NAMALWA (cell line): ENCODE data around the gene CFAP299.
"Not testable (repeated sequence)": the region's sequence is repeated elsewhere in the genome, so short reads cannot be mapped to it uniquely, and the experiment has no call there.

Experiments
- DNase-seq: peaks from one replicate; pipeline ENCODE4 v3.0.0-alpha.2; 2015; ENCODE audit warnings: low spot score

Gene CFAP299

DNA sequence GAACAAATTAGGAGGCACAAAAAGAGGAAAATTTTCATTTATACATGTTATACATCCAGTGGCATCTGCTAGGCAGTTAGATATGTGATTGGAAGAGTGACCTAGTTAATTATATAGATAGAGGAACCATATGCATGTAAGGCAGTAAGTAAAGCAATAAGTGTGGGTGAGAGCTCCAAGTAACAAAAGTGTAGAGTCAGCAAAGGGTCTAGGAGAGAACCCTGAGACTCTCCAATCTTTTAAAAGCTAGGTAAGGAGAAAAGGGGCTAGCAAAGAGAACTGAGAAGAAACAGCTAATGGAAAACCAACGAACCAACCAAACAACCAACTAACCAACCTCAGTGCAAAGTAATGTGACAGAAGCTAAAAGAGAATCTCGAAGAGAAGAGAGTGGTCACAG lies 3.8 kb upstream of the CFAP299 start:
- no peak for DNase-seq

GRCh38 chr4:80333121-80333520 lies 2.4 kb upstream of the CFAP299 start:
- DNase-seq: no peak

DNA sequence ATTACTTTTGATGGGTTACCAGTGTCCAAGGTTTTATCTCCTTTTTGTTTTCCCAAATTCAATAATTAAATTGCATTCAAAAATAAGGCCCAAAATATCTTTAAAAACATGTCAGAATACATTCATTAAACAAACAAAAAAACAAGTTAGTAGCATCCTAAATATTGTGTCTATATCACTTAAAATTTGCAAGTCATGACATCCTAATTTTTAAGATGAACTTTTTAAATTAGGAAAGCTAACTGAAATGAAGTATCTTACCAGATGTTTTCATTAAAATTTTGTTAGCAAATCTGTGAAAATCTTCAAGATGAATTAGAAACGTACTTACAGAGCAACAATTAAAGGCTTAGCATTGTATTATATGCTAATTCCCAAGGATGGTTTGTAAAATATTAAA lies 962 bp upstream of the CFAP299 start:
- DNase-seq: no peak

- DNase-seq: no peak
These were observed 340 bp upstream of the CFAP299 start for GRCh38 chr4:80335226-80335553.

DNA sequence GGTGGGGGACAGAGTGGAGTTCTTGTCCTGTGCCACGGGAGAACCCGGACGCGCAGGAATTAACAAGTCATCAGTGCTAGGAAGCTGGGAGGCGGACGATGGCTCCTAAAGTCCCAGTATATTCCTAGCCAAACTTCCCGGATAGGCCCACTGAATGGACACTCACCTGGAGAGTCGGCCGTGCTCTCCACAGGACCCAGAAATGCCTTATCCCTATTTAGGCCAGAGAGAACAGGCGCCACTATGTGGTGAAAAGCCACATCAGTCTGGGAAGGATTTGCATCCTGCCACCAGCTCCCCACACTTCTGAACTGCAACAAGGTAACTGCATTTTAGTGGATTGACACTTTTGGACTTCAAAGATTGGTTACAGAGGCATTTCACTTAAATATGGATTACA lies 1.1 kb downstream of the CFAP299 start:
- DNase-seq: no peak

DNA sequence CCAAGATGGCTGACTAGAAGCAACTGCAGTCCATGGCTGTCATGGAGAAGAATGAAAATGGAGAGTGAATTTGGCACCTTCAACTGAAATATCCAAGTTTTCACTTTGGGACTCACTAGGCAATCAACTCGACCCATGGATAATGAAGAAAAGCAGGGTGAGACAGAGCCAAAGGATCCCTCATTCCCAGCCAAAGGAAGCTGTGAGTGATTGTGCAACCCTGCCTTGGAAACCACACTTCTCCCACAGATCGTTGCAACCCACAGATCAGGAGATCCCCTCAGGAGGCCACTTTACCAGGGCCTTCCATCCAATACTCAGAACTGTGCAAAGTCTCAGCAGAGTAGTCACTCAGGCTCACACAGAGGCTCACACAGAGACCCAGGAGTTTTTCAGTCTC lies 4.5 kb downstream of the CFAP299 start:
- DNase-seq: no peak

DNA sequence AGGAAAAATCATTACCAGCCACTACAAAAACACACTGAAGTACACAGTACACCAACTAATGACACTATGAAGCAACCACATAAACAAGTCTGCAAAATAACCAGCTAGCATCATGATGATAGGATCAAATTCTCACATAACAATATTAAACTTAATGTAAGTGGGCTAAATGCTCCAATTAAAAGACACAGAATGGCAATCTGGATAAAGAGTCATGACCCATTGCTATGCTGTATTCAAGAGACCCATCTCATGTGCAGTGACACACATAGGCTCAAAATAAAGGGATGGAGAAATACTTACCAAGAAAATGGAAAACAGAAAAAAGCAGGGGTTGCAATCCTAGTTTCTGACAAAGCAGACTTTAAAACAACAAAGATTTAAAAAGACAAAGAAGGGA lies 7.2 kb downstream of the CFAP299 start:
- DNase-seq: not testable (repeated sequence)

GRCh38 chr4:80343887-80344286 lies 8.4 kb downstream of the CFAP299 start:
- DNase-seq: no peak

GRCh38 chr4:80360084-80360483 lies 24.6 kb downstream of the CFAP299 start:
- no peak for DNase-seq

DNA sequence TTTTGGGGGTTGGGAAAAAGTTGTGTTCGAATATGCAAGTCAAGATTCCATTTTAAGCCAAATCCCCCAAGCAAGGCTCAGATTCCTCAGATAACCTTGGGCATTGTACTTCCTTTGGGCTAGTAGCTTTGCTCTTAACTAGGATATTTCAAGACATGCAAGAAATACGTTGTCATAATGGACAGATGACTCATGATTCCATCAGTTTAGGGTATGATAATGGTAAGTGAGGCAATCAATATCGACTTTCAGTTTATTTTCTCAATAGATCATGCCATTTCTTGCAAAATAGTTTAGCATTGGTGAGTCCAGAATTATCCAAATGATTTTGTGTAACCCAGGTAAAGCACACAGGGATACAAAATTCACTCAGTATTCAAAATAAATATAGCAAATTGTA lies 25.4 kb downstream of the CFAP299 start:
- no peak for DNase-seq

- peak; percentile 78 for DNase-seq
These were observed 25.9 kb downstream of the CFAP299 start for GRCh38 chr4:80361329-80361900.

DNA sequence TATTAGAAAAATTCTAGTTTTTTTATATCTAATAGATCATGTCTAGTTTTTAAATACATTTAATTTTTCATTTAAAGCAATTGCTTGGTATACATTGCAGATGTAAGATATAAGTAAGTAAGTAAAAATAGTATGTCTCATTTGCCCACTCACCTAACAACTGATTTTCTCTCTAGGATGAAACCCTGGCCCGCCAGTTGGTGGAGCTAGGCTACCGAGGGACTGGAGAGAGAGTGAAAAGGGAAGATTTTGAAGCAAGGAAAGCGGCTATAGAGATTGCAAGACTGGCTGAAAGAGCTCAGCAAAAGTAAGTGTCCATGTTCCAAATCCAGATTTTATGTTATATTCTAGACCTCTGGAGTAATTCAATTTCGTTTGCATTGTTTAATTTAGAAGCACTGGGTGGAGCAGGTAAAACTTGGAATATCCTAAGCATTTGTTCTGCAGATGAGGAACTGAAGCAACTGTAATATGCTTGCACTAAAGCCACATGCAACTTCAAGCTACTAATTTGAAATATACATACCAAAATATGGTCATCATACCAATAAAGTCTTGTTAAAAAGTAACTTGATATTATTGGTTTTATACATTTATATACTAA lies 27.1 kb downstream of the CFAP299 start:
- DNase-seq: peak; percentile 85

GRCh38 chr4:80365928-80366327 lies 30.4 kb downstream of the CFAP299 start:
- DNase-seq: peak; percentile 90

- no peak for DNase-seq
These were observed 32.2 kb downstream of the CFAP299 start for GRCh38 chr4:80367737-80368136.

GRCh38 chr4:80370635-80371034 lies 35.1 kb downstream of the CFAP299 start:
- no peak for DNase-seq

GRCh38 chr4:80371046-80371445 lies 35.5 kb downstream of the CFAP299 start:
- DNase-seq: no peak

- no peak for DNase-seq
These were observed 38.6 kb downstream of the CFAP299 start for GRCh38 chr4:80374180-80374579.

GRCh38 chr4:80382090-80382832 lies 46.7 kb downstream of the CFAP299 start:
- no peak for DNase-seq

DNA sequence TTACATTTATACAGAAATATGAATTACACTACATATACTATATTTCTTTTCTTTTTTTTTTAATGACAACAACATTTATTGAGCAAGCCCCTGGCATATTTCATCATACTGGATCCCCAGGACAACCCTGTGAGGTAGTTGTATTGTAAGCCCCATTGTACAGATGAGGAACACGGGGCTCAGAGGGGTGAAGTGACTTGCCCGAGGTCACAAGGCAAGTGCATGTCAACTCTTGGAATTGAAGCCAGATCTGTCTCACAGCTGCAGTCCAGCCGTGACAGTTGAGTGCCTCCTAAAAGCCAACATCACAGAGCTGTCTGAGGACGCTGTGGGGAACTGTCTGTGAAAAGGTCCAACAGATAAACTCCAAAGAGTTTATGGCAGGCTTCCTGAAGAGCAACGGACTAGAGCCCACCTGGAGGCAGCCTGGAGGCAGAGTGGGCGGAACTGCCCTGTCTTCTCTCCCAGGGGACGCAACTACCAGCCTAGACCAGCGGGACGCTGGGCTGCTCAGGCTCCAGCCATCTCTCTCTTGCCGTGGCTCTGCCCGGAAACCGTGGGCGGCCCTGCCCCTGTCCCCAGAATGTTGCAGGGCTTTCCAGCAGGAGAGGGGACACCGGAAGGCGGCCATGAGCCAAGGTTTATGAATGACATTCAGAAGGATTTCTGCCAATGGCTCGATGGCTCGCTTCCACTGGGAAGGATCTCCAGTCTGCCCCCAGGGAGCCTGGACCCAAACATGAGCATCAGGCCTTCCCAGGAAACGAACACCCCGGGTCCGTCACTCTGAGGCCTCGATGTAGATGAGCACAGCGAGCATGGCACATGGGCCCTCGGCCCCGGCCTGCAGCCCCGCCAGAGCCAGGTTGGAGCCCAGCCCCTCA lies 50.1 kb downstream of the CFAP299 start:
- DNase-seq: no peak

GRCh38 chr4:80386281-80386886 lies 50.9 kb downstream of the CFAP299 start:
- DNase-seq: no peak

GRCh38 chr4:80387390-80388283 lies 52.1 kb downstream of the CFAP299 start:
- DNase-seq: no peak
